Measurements from ENCODE around the gene LTBP4. TPM values are rescaled to one million over a fixed set of nuclear protein-coding genes. Genes with fewer than 3 reads are reported as not detected.

LTBP4 gene
- total and polyA plus RNA-seq, 2 of the 13 experiments (the other 11 are each of a cell fraction or from before 2014, with no cell fraction given): 0.86 to 2.3 TPM

DNA sequence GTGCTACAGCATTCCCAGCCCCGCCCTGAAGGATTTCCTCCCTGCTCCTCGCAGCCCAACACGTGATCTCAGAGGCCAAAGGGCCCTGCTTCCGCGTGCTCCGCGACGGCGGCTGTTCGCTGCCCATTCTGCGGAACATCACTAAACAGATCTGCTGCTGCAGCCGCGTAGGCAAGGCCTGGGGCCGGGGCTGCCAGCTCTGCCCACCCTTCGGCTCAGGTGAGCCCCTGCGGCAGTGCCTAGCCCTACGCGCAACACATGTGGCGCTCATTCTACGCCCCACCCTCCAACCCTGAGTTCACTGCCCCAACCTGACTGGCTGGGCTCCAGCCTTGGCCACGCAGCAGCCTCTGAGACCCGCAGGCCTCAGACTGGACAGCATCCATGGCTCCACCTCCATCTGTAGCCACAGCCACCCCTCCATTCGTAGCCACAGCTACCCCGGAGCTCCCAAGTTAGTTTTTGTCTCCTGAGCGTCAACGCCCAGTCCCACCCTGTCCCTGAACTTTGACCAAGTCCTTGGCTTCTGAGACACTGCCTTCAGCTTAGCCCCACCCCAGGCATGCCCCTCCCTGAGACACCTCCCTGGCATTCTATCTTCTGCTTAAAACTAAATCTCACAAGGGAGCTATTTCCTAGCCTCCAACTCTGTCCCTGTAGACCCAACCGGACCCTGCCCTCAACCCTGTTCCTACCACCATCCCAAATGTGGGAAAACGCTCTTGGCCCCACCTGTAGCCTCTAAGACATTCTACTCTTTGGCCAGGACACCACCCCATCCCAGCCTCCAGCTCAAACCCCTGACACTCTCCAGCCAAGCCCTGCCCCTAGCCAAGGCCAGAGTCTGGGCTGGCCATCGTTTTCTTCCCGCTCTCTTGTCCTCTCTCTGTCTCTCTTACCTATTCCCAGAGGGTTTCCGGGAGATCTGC, 6.4 kb downstream of the LTBP4 start (continued):
- TF ChIP-seq, protein P1, sequence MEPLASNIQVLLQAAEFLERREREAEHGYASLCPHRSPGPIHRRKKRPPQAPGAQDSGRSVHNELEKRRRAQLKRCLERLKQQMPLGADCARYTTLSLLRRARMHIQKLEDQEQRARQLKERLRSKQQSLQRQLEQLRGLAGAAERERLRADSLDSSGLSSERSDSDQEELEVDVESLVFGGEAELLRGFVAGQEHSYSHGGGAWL (CRISPR knock-in tag; IDR thresholded peaks at IDR 0.05): peak; percentile 83; the same call in 1 of the 2 replicates
- TF ChIP-seq ESRRA (CRISPR knock-in tag; IDR thresholded peaks at IDR 0.05; ENCODE audit: low read depth): no peak
- no peak for TF ChIP-seq SIX4 (CRISPR knock-in tag; IDR thresholded peaks at IDR 0.05)
- TF ChIP-seq ZNF652 (CRISPR knock-in tag; IDR thresholded peaks at IDR 0.05; ENCODE audit: borderline replicate concordance, low read depth): no peak
- TF ChIP-seq, protein P2, sequence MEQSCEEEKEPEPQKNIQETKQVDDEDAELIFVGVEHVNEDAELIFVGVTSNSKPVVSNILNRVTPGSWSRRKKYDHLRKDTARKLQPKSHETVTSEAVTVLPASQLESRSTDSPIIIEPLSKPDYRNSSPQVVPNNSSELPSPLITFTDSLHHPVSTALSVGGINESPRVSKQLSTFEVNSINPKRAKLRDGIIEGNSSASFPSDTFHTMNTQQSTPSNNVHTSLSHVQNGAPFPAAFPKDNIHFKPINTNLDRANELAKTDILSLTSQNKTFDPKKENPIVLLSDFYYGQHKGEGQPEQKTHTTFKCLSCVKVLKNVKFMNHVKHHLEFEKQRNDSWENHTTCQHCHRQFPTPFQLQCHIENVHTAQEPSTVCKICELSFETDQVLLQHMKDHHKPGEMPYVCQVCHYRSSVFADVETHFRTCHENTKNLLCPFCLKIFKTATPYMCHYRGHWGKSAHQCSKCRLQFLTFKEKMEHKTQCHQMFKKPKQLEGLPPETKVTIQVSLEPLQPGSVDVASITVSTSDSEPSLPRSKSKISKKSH (CRISPR knock-in tag; IDR thresholded peaks at IDR 0.05; ENCODE audit: borderline replicate concordance): no peak
- peak; percentile 61; the same call in 1 of the 2 replicates for TF ChIP-seq ELF3 (CRISPR knock-in tag; IDR thresholded peaks at IDR 0.05)
- no peak for TF ChIP-seq MTF2 (CRISPR knock-in tag; IDR thresholded peaks at IDR 0.05; ENCODE audit: borderline replicate concordance)
- TF ChIP-seq ZNF34 (CRISPR knock-in tag; IDR thresholded peaks at IDR 0.05; ENCODE audit: borderline replicate concordance): no peak
- TF ChIP-seq, protein P3, sequence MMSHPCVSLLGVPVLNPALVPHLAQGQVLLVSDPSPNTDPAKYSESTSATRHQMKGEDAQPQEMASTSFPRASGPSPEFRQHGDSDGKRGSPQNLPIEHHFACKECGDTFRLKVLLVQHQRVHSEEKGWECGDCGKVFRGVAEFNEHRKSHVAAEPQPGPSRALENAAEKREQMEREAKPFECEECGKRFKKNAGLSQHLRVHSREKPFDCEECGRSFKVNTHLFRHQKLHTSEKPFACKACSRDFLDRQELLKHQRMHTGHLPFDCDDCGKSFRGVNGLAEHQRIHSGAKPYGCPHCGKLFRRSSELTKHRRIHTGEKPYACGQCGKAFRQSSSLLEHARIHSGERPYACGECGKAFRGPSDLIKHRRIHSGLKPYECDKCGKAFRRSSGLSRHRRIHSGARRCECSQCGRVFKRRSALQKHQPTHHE (CRISPR knock-in tag; IDR thresholded peaks at IDR 0.05; ENCODE audit: borderline replicate concordance): no peak
- TF ChIP-seq ZNF263 (CRISPR knock-in tag; IDR thresholded peaks at IDR 0.05): peak; percentile 42; the same call in 1 of the 2 replicates
- TF ChIP-seq ZNF138 (CRISPR knock-in tag; IDR thresholded peaks at IDR 0.05; ENCODE audit: low read depth): 0 out of 2 replicates have a peak, but pooled peaks have one; percentile 37
- TF ChIP-seq, protein P4, sequence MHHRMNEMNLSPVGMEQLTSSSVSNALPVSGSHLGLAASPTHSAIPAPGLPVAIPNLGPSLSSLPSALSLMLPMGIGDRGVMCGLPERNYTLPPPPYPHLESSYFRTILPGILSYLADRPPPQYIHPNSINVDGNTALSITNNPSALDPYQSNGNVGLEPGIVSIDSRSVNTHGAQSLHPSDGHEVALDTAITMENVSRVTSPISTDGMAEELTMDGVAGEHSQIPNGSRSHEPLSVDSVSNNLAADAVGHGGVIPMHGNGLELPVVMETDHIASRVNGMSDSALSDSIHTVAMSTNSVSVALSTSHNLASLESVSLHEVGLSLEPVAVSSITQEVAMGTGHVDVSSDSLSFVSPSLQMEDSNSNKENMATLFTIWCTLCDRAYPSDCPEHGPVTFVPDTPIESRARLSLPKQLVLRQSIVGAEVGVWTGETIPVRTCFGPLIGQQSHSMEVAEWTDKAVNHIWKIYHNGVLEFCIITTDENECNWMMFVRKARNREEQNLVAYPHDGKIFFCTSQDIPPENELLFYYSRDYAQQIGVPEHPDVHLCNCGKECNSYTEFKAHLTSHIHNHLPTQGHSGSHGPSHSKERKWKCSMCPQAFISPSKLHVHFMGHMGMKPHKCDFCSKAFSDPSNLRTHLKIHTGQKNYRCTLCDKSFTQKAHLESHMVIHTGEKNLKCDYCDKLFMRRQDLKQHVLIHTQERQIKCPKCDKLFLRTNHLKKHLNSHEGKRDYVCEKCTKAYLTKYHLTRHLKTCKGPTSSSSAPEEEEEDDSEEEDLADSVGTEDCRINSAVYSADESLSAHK (CRISPR knock-in tag; IDR thresholded peaks at IDR 0.05; ENCODE audit: borderline replicate concordance): no peak
- TF ChIP-seq, protein P5, sequence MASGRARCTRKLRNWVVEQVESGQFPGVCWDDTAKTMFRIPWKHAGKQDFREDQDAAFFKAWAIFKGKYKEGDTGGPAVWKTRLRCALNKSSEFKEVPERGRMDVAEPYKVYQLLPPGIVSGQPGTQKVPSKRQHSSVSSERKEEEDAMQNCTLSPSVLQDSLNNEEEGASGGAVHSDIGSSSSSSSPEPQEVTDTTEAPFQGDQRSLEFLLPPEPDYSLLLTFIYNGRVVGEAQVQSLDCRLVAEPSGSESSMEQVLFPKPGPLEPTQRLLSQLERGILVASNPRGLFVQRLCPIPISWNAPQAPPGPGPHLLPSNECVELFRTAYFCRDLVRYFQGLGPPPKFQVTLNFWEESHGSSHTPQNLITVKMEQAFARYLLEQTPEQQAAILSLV (CRISPR knock-in tag; IDR thresholded peaks at IDR 0.05; ENCODE audit: borderline replicate concordance): peak; percentile 58; the same call in 1 of the 2 replicates
- TF ChIP-seq NR2F6 (IDR thresholded peaks at IDR 0.05): 0 out of 2 replicates have a peak, but pooled peaks have one; percentile 20
- TF ChIP-seq NR2F6 (CRISPR knock-in tag; IDR thresholded peaks at IDR 0.05): peak; percentile 80
- peak; percentile 67; the same call in 1 of the 2 replicates for TF ChIP-seq KLF6 (CRISPR knock-in tag; IDR thresholded peaks at IDR 0.05)
- TF ChIP-seq, protein P6, sequence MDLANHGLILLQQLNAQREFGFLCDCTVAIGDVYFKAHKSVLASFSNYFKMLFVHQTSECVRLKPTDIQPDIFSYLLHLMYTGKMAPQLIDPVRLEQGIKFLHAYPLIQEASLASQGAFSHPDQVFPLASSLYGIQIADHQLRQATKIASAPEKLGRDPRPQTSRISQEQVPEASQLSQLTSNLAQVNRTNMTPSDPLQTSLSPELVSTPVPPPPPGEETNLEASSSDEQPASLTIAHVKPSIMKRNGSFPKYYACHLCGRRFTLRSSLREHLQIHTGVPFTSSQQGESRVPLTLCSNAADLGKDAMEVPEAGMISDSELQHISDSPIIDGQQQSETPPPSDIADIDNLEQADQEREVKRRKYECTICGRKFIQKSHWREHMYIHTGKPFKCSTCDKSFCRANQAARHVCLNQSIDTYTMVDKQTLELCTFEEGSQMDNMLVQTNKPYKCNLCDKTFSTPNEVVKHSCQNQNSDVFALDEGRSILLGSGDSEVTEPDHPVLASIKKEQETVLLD (CRISPR knock-in tag; IDR thresholded peaks at IDR 0.05; ENCODE audit: low read depth): 0 out of 2 replicates have a peak, but pooled peaks have one; percentile 43
- TF ChIP-seq ISL2 (CRISPR knock-in tag; IDR thresholded peaks at IDR 0.05): no peak
- TF ChIP-seq TGIF2 (CRISPR knock-in tag; IDR thresholded peaks at IDR 0.05): peak; percentile 35; the same call in 1 of the 2 replicates
- no peak for TF ChIP-seq ZSCAN22 (CRISPR knock-in tag; IDR thresholded peaks at IDR 0.05)
- no peak for TF ChIP-seq STAG1 (CRISPR knock-in tag; IDR thresholded peaks at IDR 0.05)

Measured in HepG2 (cell line).